CD14-positive monocyte (primary cell): ENCODE measurements around the gene COPB1. TPM values are rescaled to one million over a fixed set of nuclear protein-coding genes. Genes with fewer than 3 reads are reported as not detected.

Source experiments
- DNase-seq, 3 donors: peaks; one replicate each; pipeline ENCODE4 v3.0.0-alpha.2; 2011 to 2022
- H2AFZ ChIP-seq: 2 replicates; pipeline ENCODE4 v1.6.0; 2012; ENCODE audit warnings: mild to moderate bottlenecking, low read depth, low read length, inconsistent platforms; ENCODE audit not compliant: insufficient read depth, poor library complexity, severe bottlenecking
- H3K27ac ChIP-seq, 2 donors: 1 replicate in 1 of 2; 2 replicates in 1 of 2; pipeline ENCODE4 v1.5.1; 2012 to 2013; ENCODE audit warnings: low read length in 2 of 2, control low read depth in 1 of 2, inconsistent platforms in 1 of 2, low read depth in 1 of 2, mild to moderate bottlenecking in 1 of 2
- H3K27me3 ChIP-seq, 2 donors: one replicate each; pipeline versions ENCODE4 v1.6.0 to v1.6.1; 2011 to 2013; ENCODE audit warnings: low read length in 2 of 2; ENCODE audit not compliant: control insufficient read depth in 2 of 2, insufficient read depth in 2 of 2
- H3K36me3 ChIP-seq, 2 donors: replicated peaks in 1 of 2; 1 replicate in 1 of 2; 2 replicates in 1 of 2; pipeline versions ENCODE4 v1.5.1 to v1.6.1; 2012 to 2013; ENCODE audit warnings: low read length in 2 of 2, control low read depth in 1 of 2, inconsistent platforms in 1 of 2, mild to moderate bottlenecking in 1 of 2; ENCODE audit not compliant: insufficient read depth in 2 of 2, control insufficient read depth in 1 of 2
- H3K4me1 ChIP-seq, 2 donors: 1 replicate in 1 of 2; 2 replicates in 1 of 2; pipeline versions ENCODE4 v1.5.1 to v1.6.1; 2012 to 2013; ENCODE audit warnings: low read length in 2 of 2, control low read depth in 1 of 2, inconsistent platforms in 1 of 2, mild to moderate bottlenecking in 1 of 2, moderate library complexity in 1 of 2; ENCODE audit not compliant: insufficient read depth in 2 of 2, control insufficient read depth in 1 of 2
- H3K4me2 ChIP-seq: replicated peaks from 2 replicates; pipeline ENCODE3; 2012; ENCODE audit warnings: low read length, moderate library complexity, mild to moderate bottlenecking; ENCODE audit not compliant: poor library complexity, severe bottlenecking; ENCODE audit errors: extremely low read depth
- H3K4me3 ChIP-seq, 3 experiments: fragments of 200-600 bp in 1 of 3; sonication (generic) in 1 of 3; replicated peaks in 1 of 3; 1 replicate in 2 of 3; 2 replicates in 1 of 3; pipeline ENCODE4 v1.5.1; 2011 to 2013; ENCODE audit warnings: low read length in 3 of 3, mild to moderate bottlenecking in 3 of 3, control low read depth in 2 of 3, low read depth in 2 of 3, inconsistent platforms in 1 of 3, moderate library complexity in 1 of 3
- H3K79me2 ChIP-seq: 2 replicates; pipeline ENCODE4 v1.6.0; 2012; ENCODE audit warnings: mild to moderate bottlenecking, control low read depth, inconsistent platforms, low read length, moderate library complexity; ENCODE audit not compliant: insufficient read depth
- H3K9ac ChIP-seq: 2 replicates; pipeline ENCODE4 v1.6.0; 2017; ENCODE audit warnings: low read length, mild to moderate bottlenecking; ENCODE audit not compliant: insufficient read depth, poor library complexity, severe bottlenecking
- H3K9me3 ChIP-seq, 2 donors: replicated peaks in 1 of 2; 1 replicate in 1 of 2; 2 replicates in 1 of 2; pipeline versions ENCODE4 v1.5.1 to v1.6.1; 2012 to 2013; ENCODE audit warnings: low read length in 2 of 2, control low read depth in 1 of 2; ENCODE audit not compliant: control insufficient read depth in 1 of 2, insufficient read depth in 1 of 2
- H4K20me1 ChIP-seq: 2 replicates; pipeline ENCODE4 v1.6.0; 2012; ENCODE audit warnings: mild to moderate bottlenecking, low read length, control low read depth, moderate library complexity; ENCODE audit not compliant: insufficient read depth
- H3K27ac Mint-ChIP-seq, 7 donors: one replicate each; pipeline ENCODE4 v1.8.0; 2020; ENCODE audit warnings: mild to moderate bottlenecking in 7 of 7, mixed read lengths in 7 of 7, moderate library complexity in 6 of 7, inconsistent platforms in 2 of 7
- H3K27me3 Mint-ChIP-seq, 3 donors: one replicate each; pipeline ENCODE4 v1.8.0; 2021 to 2022; ENCODE audit warnings: low read depth in 3 of 3, mild to moderate bottlenecking in 3 of 3, mixed read lengths in 3 of 3, moderate library complexity in 3 of 3, inconsistent platforms in 1 of 3
- H3K36me3 Mint-ChIP-seq, 2 donors: one replicate each; pipeline ENCODE4 v1.8.0; 2020; ENCODE audit warnings: mixed read lengths in 2 of 2, inconsistent platforms in 1 of 2, mild to moderate bottlenecking in 1 of 2
- H3K4me1 Mint-ChIP-seq: one replicate; pipeline ENCODE4 v1.8.0; 2020; ENCODE audit warnings: mild to moderate bottlenecking, mixed read lengths
- H3K4me3 Mint-ChIP-seq, 2 donors: one replicate each; pipeline ENCODE4 v1.8.0; 2020; ENCODE audit warnings: mild to moderate bottlenecking in 2 of 2, mixed read lengths in 2 of 2, moderate library complexity in 1 of 2
- H3K9me3 Mint-ChIP-seq, 7 donors: one replicate each; pipeline ENCODE4 v1.8.0; 2020 to 2022; ENCODE audit warnings: mixed read lengths in 7 of 7, mild to moderate bottlenecking in 6 of 7, moderate library complexity in 6 of 7, inconsistent platforms in 2 of 7
- CTCF ChIP-seq: fragments of 200-600 bp; IDR thresholded peaks from one replicate; pipeline ENCODE4 v1.8.0; 2022; ENCODE audit warnings: antibody characterized with exemption, mild to moderate bottlenecking
- WGBS: methylation state at CpG from one replicate; pipeline ENCODE4 v1.1.5; 2013; ENCODE audit warnings: missing lambda C conversion rate; ENCODE audit not compliant: insufficient coverage; 5-methylcytosine and 5-hydroxymethylcytosine counted together
- intact Hi-C, 2 donors: fragments of 100-400 bp; cut with micrococcal nuclease; formaldehyde crosslinking; loops; one replicate each; pipeline versions ENCODE4 v1.15.0 to v1.15.1; 2023
- polyA plus RNA-seq, 3 donors: library from polyadenylated mRNA; depleted of rRNA in 1 of 3; unstranded in 2 of 3; stranded (reverse) in 1 of 3; fragments of 300-500 nt in 2 of 3; fragments of >200 nt in 1 of 3; fragmentation: Illumina TruSeq in 2 of 3; gene quantifications; 1 replicate in 2 of 3; 2 replicates in 1 of 3; pipeline ENCODE4 v1.2.3, GENCODE V29; 2012 to 2021

The COPB1 gene
- polyA plus RNA-seq, 3 donors: 37.8 to 108 (median 87.1) TPM

- peak overlapping the region; percentile 83 for H2AFZ ChIP-seq
- Mint-ChIP-seq H3K27ac (peak overlapping the region; percentile 97 to 99 (median 99)), H3K36me3 (peaks cover 19 to 26% of the 10 kb centered on the region in 2 donors), H3K27me3 (peaks cover 0 to 1% (median 0%) of the 10 kb centered on the region in 3 donors), H3K4me3 (peak overlapping the region; percentile 90 to 97), H3K4me1 (peaks cover 18% of the 10 kb centered on the region), H3K9me3 (no peaks in the 10 kb centered on the region)
- H3K4me1 ChIP-seq: peaks cover 17% of the 10 kb centered on the region in 2 donors
- peak overlapping the region; percentile 67 to 93 (median 80) for H3K4me3 ChIP-seq
- peak overlapping the region; percentile 95 for H3K27ac ChIP-seq
- peak overlapping the region; percentile 77 for H3K4me2 ChIP-seq
- DNase-seq: no peak
- peaks cover 7% of the 10 kb centered on the region for H4K20me1 ChIP-seq
- peaks cover 22 to 30% of the 10 kb centered on the region in 2 donors for H3K36me3 ChIP-seq
- no peaks in the 10 kb centered on the region for H3K9me3 ChIP-seq
- H3K9ac ChIP-seq: peak overlapping the region; percentile 84
- H3K79me2 ChIP-seq: peaks cover 33% of the 10 kb centered on the region
- H3K27me3 ChIP-seq: no peaks in the 10 kb centered on the region
- WGBS: 0% methylated on average over 3 of the region's 11 CpGs
- intact Hi-C loops: loop anchor here (5.0 kb wide), 2 partner anchors 117 to 372 kb away; partner anchors contain the start of gene CYP2R1 (in 1 of the 2)
- TF ChIP-seq CTCF: no peak
These were observed 21.1 kb upstream of the COPB1 start for GRCh38 chr11:14520747-14521151.

GRCh38 chr11:14519917-14520746, 20.5 kb upstream of the COPB1 start, which contains the start of gene PSMA1:
TSS of gene PSMA1 (minus strand) at chr11:14520386. CDS start at chr11:14520299, 87 bp downstream.
- Histone ChIP-seq H3K79me2 (peaks cover 36% of the 10 kb centered on the region), H3K4me2 (peak within 1 kb of the TSS; percentile 77), H3K27ac (peak within 1 kb of the TSS; percentile 95), H2AFZ (peak within 1 kb of the TSS; percentile 83), H3K27me3 (no peaks in the 10 kb centered on the region), H3K4me3 (peak within 1 kb of the TSS; percentile 67 to 93 (median 80)), H3K4me1 (peaks cover 17% of the 10 kb centered on the region in 2 donors), H3K36me3 (peaks cover 26 to 36% of the 10 kb centered on the region in 2 donors), H3K9ac (peak within 1 kb of the TSS; percentile 84), H4K20me1 (peaks cover 8% of the 10 kb centered on the region), H3K9me3 (no peaks in the 10 kb centered on the region)
- Mint-ChIP-seq H3K4me1 (peaks cover 18% of the 10 kb centered on the region), H3K4me3 (peak within 1 kb of the TSS; percentile 90 to 97), H3K27ac (peak within 1 kb of the TSS; percentile 97 to 99 (median 99)), H3K27me3 (peaks cover 0 to 1% (median 0%) of the 10 kb centered on the region in 3 donors), H3K36me3 (peaks cover 19 to 32% of the 10 kb centered on the region in 2 donors), H3K9me3 (no peaks in the 10 kb centered on the region)
- peak; percentile 88 to 94 (median 92) for DNase-seq
- TF ChIP-seq CTCF: peak; percentile 35
- intact Hi-C loops: loop anchor here (5.0 to 10.0 kb wide), 3 partner anchors 117 to 375 kb away; partner anchors contain the start of gene CYP2R1 (in 2 of the 2)
- under 1% methylated on average over 55 of the region's 56 CpGs for whole genome bisulfite sequencing
